Prostate gland (tissue), 2 donors: ENCODE data around the gene PURB.
"Not testable (repeated sequence)": the region's sequence is repeated elsewhere in the genome, so short reads cannot be mapped to it uniquely, and the experiment has no call there.

ENCODE experiments used
- POLR2A ChIP-seq: fragments of 450-650 bp; IDR thresholded peaks from one replicate; pipeline ENCODE4 v1.6.1; 2016; ENCODE audit warnings: antibody characterized with exemption, mild to moderate bottlenecking
- POLR2AphosphoS5 ChIP-seq: sonication (generic); formaldehyde crosslinking; IDR thresholded peaks from one replicate; pipeline ENCODE4 v1.6.1; 2017; ENCODE audit warnings: antibody characterized with exemption
- TF ChIP-seq, protein P1 (sequence below), 4 experiments: fragments of 200-600 bp in 2 of 4; fragments of 450-650 bp in 2 of 4; sonication (generic) in 2 of 4; IDR thresholded peaks; 1 replicate in 3 of 4; 2 replicates in 1 of 4; pipeline ENCODE4 v1.5.1; 2016 to 2019; ENCODE audit warnings: antibody characterized with exemption in 4 of 4, mild to moderate bottlenecking in 2 of 4, moderate library complexity in 2 of 4

GRCh38 chr7:44870780-44871179, 14.6 kb downstream of the PURB start:
- TF ChIP-seq, protein P1, sequence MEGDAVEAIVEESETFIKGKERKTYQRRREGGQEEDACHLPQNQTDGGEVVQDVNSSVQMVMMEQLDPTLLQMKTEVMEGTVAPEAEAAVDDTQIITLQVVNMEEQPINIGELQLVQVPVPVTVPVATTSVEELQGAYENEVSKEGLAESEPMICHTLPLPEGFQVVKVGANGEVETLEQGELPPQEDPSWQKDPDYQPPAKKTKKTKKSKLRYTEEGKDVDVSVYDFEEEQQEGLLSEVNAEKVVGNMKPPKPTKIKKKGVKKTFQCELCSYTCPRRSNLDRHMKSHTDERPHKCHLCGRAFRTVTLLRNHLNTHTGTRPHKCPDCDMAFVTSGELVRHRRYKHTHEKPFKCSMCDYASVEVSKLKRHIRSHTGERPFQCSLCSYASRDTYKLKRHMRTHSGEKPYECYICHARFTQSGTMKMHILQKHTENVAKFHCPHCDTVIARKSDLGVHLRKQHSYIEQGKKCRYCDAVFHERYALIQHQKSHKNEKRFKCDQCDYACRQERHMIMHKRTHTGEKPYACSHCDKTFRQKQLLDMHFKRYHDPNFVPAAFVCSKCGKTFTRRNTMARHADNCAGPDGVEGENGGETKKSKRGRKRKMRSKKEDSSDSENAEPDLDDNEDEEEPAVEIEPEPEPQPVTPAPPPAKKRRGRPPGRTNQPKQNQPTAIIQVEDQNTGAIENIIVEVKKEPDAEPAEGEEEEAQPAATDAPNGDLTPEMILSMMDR (IDR thresholded peaks at IDR 0.05) = not testable (repeated sequence)
- TF ChIP-seq POLR2AphosphoS5, POLR2A: not testable (repeated sequence)
